Lung (tissue), 12 donors: Measurements from ENCODE around the gene ERFL. TPM values are rescaled to one million over a fixed set of nuclear protein-coding genes. Genes with fewer than 3 reads are reported as not detected.

ENCODE experiments used
- ATAC-seq: fragments of 200-7000 bp; cut with Tn5 transposase; one replicate; pipeline ENCODE4 v1.9.1; 2020; ENCODE audit warnings: moderate number of reproducible peaks; ENCODE audit not compliant: insufficient read depth, low FRiP score
- DNase-seq, 3 donors: peaks; one replicate each; pipeline ENCODE4 v3.0.0-alpha.2; 2013 to 2017
- H3K27ac ChIP-seq, 2 donors: one replicate each; pipeline ENCODE4 v1.5.1; 2013; ENCODE audit warnings: mild to moderate bottlenecking in 2 of 2, moderate library complexity in 2 of 2, control low read depth in 1 of 2, inconsistent platforms in 1 of 2, low read depth in 1 of 2, low read length in 1 of 2
- H3K27me3 ChIP-seq, 3 donors: one replicate each; pipeline ENCODE4 v1.5.1; 2013; ENCODE audit warnings: low read length in 2 of 3; ENCODE audit not compliant: control insufficient read depth in 3 of 3, insufficient read depth in 3 of 3
- H3K36me3 ChIP-seq, 4 donors: one replicate each; pipeline ENCODE4 v1.5.1; 2013; ENCODE audit warnings: low read length in 4 of 4, mild to moderate bottlenecking in 1 of 4, moderate library complexity in 1 of 4; ENCODE audit not compliant: control insufficient read depth in 4 of 4, insufficient read depth in 4 of 4
- H3K4me1 ChIP-seq, 5 donors: one replicate each; pipeline ENCODE4 v1.5.1; 2013; ENCODE audit warnings: low read length in 5 of 5, mild to moderate bottlenecking in 2 of 5, moderate library complexity in 1 of 5; ENCODE audit not compliant: control insufficient read depth in 5 of 5, insufficient read depth in 5 of 5
- H3K4me3 ChIP-seq: one replicate; pipeline ENCODE4 v1.5.1; 2013; ENCODE audit warnings: mild to moderate bottlenecking, control low read depth, moderate library complexity
- H3K9ac ChIP-seq, 2 donors: one replicate each; pipeline ENCODE4 v1.5.1; 2013; ENCODE audit warnings: low read length in 2 of 2, control low read depth in 1 of 2; ENCODE audit not compliant: insufficient read depth in 1 of 2
- H3K9me3 ChIP-seq, 4 donors: one replicate each; pipeline ENCODE4 v1.5.1; 2013; ENCODE audit warnings: low read length in 3 of 4, mild to moderate bottlenecking in 1 of 4, moderate library complexity in 1 of 4; ENCODE audit not compliant: control insufficient read depth in 4 of 4, insufficient read depth in 3 of 4
- CTCF ChIP-seq: IDR thresholded peaks from 2 replicates; pipeline ENCODE4 v1.5.1; 2012; ENCODE audit warnings: mild to moderate bottlenecking; ENCODE audit errors: control extremely low read depth, extremely low read depth
- WGBS, 2 donors: extraction: QIAGEN DNeasy Blood & Tissue Kit; methylation state at CpG; one replicate each; pipeline ENCODE4 v1.1.7; 2013; 5-methylcytosine and 5-hydroxymethylcytosine counted together
- polyA plus RNA-seq, 2 donors: library from polyadenylated mRNA; stranded (reverse); fragments of 200-250 nt; gene quantifications; one replicate each; pipeline ENCODE4 v1.2.1, GENCODE V29; 2013
- total RNA-seq, 2 donors: library from RNA; depleted of rRNA in 1 of 2; stranded (reverse); fragments of >200 nt in 1 of 2; gene quantifications; one replicate each; pipeline ENCODE4 v1.2.1, GENCODE V29; 2014 to 2021
- donor health status: control.
- donor health status: control.
- donor health status: Bipolar disorder and iron deficiency.
- donor health status: healthy.
- donor health status: DM: yes; HTN: yes; CAD: no.

ERFL gene
- total and polyA plus RNA-seq, 4 donors: 0.16 to 0.67 (median 0.37) TPM; not detected in 1

DNA sequence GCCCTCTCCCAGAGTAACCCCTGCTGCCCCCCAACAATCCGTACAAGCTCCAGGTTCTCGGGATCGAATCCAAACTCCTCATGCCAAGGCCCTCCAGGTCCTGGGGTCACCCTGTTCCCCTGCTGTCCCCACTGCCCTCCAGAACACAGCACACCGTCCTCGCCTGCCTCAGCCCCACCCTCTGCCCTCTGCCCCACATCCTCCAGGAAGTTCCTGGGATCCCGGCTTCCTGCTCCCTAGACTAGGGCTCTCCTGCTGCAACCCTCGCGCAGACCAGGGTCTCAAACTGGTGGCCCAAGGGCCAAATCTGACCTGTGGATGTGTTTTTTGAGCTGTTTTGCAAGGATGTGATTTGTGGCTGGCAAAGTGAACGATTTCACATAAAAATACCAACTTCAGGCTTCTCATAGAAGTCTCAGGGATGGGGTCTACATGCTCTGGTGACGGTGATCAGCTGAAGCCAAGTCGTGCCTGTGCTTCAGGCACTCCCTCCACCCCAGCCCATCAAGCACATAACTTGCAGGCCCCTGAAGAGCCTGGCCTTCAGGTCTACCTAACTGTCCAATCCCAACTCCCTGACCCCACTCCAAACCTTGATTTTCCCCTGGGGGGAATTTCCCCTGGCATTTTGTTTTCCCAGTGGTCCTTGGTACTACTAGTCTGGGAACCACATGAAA is 29.1 kb upstream of the ERFL start:
- Histone ChIP-seq H3K9me3 (no peaks in the 10 kb centered on the region), H3K27ac (peak overlapping the region in 1 of 2 donors; percentile 65)

GRCh38 chr19:41956621-41957020 is 28.4 kb upstream of the ERFL start:
- H3K4me1 ChIP-seq: peaks cover 0 to 19% (median 8%) of the 10 kb centered on the region in 5 donors
- DNase-seq: no peak
- WGBS, 2 donors: 92 to 96% methylated on average over 13 of the region's 13 CpGs
- H3K4me3 ChIP-seq: no peak overlapping the region
- H3K9ac ChIP-seq: no peak overlapping the region
- peaks cover 0 to 14% (median 1%) of the 10 kb centered on the region in 4 donors for H3K36me3 ChIP-seq
- no peaks in the 10 kb centered on the region for H3K9me3 ChIP-seq
- H3K27me3 ChIP-seq: no peaks in the 10 kb centered on the region
- H3K27ac ChIP-seq: no peak overlapping the region
- no peak for TF ChIP-seq CTCF
- no peak for ATAC-seq

More for the DNA sequence above, 29.1 kb upstream of the ERFL start:
- Histone ChIP-seq H3K9ac (no peak overlapping the region), H3K27me3 (no peaks in the 10 kb centered on the region), H3K36me3 (peaks cover 0 to 14% (median 1%) of the 10 kb centered on the region in 4 donors), H3K4me3 (no peak overlapping the region), H3K4me1 (peaks cover 0 to 19% (median 8%) of the 10 kb centered on the region in 5 donors)
- ATAC-seq (no peak), DNase-seq (no peak)
- 74 to 77% methylated on average over 11 of the region's 11 CpGs for WGBS, 2 donors
- TF ChIP-seq CTCF: no peak

GRCh38 chr19:41955521-41955920 is 27.3 kb upstream of the ERFL start:
- Histone ChIP-seq H3K9me3 (no peaks in the 10 kb centered on the region), H3K36me3 (peaks cover 0 to 14% (median 1%) of the 10 kb centered on the region in 4 donors), H3K9ac (no peak overlapping the region), H3K27me3 (no peaks in the 10 kb centered on the region), H3K4me3 (no peak overlapping the region), H3K4me1 (peaks cover 0 to 19% (median 8%) of the 10 kb centered on the region in 5 donors), H3K27ac (no peak overlapping the region)
- no peak for DNase-seq
- no peak for ATAC-seq
- WGBS, 2 donors: 76 to 84% methylated on average over 7 of the region's 7 CpGs
- no peak for TF ChIP-seq CTCF
